Measurements from ENCODE around the gene NTRK2.

DNA sequence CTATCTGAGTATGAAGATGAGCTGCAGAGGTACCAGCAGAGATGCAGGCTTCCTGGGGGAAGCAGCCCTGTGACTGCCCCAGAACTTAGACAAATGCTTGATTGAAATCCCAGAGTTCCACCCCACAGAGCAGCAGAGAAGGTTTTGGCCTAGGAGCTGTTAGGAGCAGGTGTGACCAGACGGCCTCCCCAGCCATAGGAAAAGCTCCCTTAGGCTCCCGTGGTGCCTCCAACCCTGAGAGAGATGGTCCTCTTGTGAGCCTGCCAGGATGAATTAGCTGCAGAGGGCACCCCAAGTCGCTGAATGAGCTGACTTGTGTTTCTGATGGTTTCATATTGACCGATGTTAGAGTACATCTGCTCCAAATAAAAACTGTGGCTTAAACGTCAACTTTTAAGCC is 22.1 kb downstream of the NTRK2 start:
- TF ChIP-seq, protein P1, sequence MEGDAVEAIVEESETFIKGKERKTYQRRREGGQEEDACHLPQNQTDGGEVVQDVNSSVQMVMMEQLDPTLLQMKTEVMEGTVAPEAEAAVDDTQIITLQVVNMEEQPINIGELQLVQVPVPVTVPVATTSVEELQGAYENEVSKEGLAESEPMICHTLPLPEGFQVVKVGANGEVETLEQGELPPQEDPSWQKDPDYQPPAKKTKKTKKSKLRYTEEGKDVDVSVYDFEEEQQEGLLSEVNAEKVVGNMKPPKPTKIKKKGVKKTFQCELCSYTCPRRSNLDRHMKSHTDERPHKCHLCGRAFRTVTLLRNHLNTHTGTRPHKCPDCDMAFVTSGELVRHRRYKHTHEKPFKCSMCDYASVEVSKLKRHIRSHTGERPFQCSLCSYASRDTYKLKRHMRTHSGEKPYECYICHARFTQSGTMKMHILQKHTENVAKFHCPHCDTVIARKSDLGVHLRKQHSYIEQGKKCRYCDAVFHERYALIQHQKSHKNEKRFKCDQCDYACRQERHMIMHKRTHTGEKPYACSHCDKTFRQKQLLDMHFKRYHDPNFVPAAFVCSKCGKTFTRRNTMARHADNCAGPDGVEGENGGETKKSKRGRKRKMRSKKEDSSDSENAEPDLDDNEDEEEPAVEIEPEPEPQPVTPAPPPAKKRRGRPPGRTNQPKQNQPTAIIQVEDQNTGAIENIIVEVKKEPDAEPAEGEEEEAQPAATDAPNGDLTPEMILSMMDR (IDR thresholded peaks at IDR 0.05), result no peak
- TF ChIP-seq POLR2AphosphoS5 (IDR thresholded peaks at IDR 0.05), result no peak
- TF ChIP-seq EP300 (IDR thresholded peaks at IDR 0.05), result no peak

All from gastroesophageal sphincter (tissue), 3 donors.